ENCODE measurements around the gene TPK1.
"Not testable (repeated sequence)": the region's sequence is repeated elsewhere in the genome, so short reads cannot be mapped to it uniquely, and the experiment has no call there.

The TPK1 gene

GRCh38 chr7:144822223-144822622 lies 13.6 kb downstream of the TPK1 start:
- no peak for DNase-seq (ENCODE audit: low read depth in 2 of 2)

GRCh38 chr7:144821067-144821466 lies 14.8 kb downstream of the TPK1 start:
- DNase-seq (ENCODE audit: low read depth in 2 of 2), result no peak

- no peak for DNase-seq (ENCODE audit: low read depth in 2 of 2)
These were observed 15.3 kb downstream of the TPK1 start for GRCh38 chr7:144820552-144820951.

GRCh38 chr7:144819566-144819965 lies 16.3 kb downstream of the TPK1 start:
- no peak for DNase-seq (ENCODE audit: low read depth in 2 of 2)

GRCh38 chr7:144818511-144818910 lies 17.3 kb downstream of the TPK1 start:
- DNase-seq (ENCODE audit: low read depth in 2 of 2), result no peak

- DNase-seq (ENCODE audit: low read depth in 2 of 2), result no peak
These were observed 18.9 kb downstream of the TPK1 start for GRCh38 chr7:144817001-144817400.

GRCh38 chr7:144814299-144814698 lies 21.6 kb downstream of the TPK1 start:
- DNase-seq (ENCODE audit: low read depth in 2 of 2), result no peak

- DNase-seq (ENCODE audit: low read depth in 2 of 2), result no peak
These were observed 23.2 kb downstream of the TPK1 start for GRCh38 chr7:144812379-144813283.

GRCh38 chr7:144805627-144806239 lies 30.1 kb downstream of the TPK1 start:
- no peak for DNase-seq (ENCODE audit: low read depth in 2 of 2)

- DNase-seq (ENCODE audit: low read depth in 2 of 2), result not testable (repeated sequence)
These were observed 35.0 kb downstream of the TPK1 start for GRCh38 chr7:144800678-144801436.

- DNase-seq (ENCODE audit: low read depth in 2 of 2), result no peak
These were observed 38.9 kb downstream of the TPK1 start for GRCh38 chr7:144796919-144797318.

- DNase-seq (ENCODE audit: low read depth in 2 of 2), result no peak
These were observed 43.8 kb downstream of the TPK1 start for GRCh38 chr7:144792050-144792449.

- DNase-seq (ENCODE audit: low read depth in 2 of 2), result no peak
These were observed 44.4 kb downstream of the TPK1 start for GRCh38 chr7:144791488-144791887.

GRCh38 chr7:144787127-144787526 lies 48.7 kb downstream of the TPK1 start:
- DNase-seq (ENCODE audit: low read depth in 2 of 2), result no peak

- DNase-seq (ENCODE audit: low read depth in 2 of 2), result no peak
These were observed 49.3 kb downstream of the TPK1 start for GRCh38 chr7:144786522-144786921.

- DNase-seq (ENCODE audit: low read depth in 2 of 2), result no peak
These were observed 49.8 kb downstream of the TPK1 start for GRCh38 chr7:144786079-144786478.

GRCh38 chr7:144785521-144785920 lies 50.3 kb downstream of the TPK1 start:
- DNase-seq (ENCODE audit: low read depth in 2 of 2), result no peak

GRCh38 chr7:144784943-144785342 lies 50.9 kb downstream of the TPK1 start:
- no peak for DNase-seq (ENCODE audit: low read depth in 2 of 2)

- no peak for DNase-seq (ENCODE audit: low read depth in 2 of 2)
These were observed 51.4 kb downstream of the TPK1 start for GRCh38 chr7:144784441-144784840.

- DNase-seq (ENCODE audit: low read depth in 2 of 2), result no peak
These were observed 53.0 kb downstream of the TPK1 start for GRCh38 chr7:144782883-144783282.

- no peak for DNase-seq (ENCODE audit: low read depth in 2 of 2)
These were observed 55.7 kb downstream of the TPK1 start for GRCh38 chr7:144780071-144780608.

GRCh38 chr7:144777889-144778288 lies 58.0 kb downstream of the TPK1 start:
- DNase-seq (ENCODE audit: low read depth in 2 of 2), result not testable (repeated sequence)

Data from stimulated activated CD4-positive, alpha-beta T cell treated with anti-CD3 and anti-CD28 coated beads, Interleukin-12 subunit alpha, Interleukin-12 subunit beta, amount 100 ng/mL, for 24 hours (primary cell).